HCEC 1CT (cell line): Measurements from ENCODE around the gene MUC13.

Experiments
- DNase-seq: peaks from one replicate; pipeline ENCODE4 v3.0.0-alpha.2; 2017

MUC13 gene

DNA sequence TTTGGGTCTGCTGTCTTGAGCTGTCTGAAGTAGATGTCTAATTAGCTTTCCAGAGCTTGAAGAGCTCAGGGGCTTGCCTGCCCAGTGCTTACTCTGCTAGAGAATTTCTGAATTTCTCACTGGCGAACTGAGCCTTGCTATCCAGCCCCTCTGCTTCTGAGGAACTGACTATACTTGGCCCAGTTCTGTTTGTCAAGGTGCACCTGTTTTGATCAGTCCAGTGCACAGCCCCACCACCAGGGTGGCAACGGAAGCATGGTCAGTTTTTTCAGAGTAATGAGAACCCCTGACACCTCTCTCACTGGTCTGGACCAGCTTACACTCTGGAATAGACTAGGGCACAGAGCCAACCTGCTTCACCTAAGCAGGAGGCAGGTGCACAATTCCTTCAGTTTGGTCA lies 72.5 kb downstream of the MUC13 start:
- no peak for DNase-seq

DNA sequence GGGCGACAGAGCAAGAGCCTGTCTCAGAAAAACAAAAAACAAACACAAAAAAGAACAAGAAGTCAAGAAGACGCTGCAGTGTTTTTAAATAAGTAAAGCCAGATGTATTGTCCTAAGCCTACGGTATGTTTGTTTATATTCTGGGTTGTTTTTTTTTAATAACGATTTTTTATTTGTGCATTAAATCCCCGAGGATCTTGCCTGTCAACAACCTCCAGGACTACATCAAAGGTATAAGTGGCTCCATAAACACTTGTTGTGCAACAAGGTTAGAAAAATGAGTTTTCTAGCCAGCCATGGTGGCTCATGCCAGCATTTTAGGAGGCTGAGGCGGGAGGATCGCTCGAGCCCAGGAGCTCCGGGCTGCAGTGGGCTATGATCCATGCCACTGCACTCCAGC lies 73.5 kb downstream of the MUC13 start:
- peak; percentile 13 for DNase-seq

DNA sequence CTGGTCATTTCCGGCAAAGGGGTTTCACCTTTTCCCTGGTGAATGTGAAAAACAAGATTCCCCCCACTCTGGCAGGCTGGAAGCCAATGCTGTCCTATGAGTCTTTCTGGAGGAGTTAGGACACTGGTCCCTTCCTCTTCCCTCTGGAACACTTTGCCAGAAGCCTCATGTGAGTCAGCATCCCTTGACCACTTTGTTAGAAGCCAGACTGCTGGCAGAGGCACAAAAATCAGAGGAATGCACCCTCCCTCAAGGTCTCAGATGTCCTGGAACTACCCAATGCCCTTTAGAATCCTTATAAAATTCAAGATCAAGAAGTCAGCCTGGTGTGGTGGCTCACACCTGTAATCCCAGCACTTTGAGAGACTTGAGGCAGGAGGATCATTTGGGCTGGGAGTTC lies 74.0 kb downstream of the MUC13 start:
- DNase-seq = peak; percentile 96

DNA sequence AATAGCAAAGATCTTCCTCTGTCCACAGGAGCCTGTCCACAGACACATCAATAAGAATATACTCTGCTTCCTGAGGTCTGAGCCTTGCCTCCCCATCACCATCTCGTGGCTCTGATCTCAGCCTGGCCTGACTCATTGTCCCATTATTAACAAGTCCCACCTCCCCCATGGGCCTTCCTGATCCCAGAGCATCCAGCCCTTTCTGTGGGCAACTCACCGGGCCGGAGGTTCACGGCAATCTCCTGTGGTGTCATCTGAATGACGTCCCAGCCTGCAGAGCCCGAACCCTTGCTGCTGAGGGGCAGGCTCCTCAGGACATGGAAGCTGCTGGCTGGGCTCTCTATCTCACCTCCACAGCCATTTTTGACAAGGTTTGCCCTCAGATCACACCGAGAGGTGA lies 75.5 kb downstream of the MUC13 start:
- peak; percentile 89 for DNase-seq

DNA sequence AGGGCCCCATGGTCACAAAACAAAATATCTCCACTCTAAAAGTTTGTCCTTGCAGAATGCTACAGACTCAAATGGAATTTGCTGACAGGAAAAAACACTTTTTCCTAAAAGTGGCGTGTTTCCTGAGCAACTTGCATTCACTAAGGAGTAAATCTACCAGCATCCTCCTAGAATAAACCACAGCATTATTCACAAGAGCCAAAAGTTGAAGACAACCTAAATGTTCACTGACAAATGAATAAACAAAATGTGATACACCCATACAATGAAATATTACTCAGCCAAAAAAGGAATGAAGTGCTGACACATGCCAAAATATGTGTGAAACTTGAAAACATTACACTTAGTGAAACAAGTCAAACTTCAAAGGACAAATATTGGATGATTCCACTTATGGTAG lies 76.3 kb downstream of the MUC13 start:
- peak; percentile 84 for DNase-seq

DNA sequence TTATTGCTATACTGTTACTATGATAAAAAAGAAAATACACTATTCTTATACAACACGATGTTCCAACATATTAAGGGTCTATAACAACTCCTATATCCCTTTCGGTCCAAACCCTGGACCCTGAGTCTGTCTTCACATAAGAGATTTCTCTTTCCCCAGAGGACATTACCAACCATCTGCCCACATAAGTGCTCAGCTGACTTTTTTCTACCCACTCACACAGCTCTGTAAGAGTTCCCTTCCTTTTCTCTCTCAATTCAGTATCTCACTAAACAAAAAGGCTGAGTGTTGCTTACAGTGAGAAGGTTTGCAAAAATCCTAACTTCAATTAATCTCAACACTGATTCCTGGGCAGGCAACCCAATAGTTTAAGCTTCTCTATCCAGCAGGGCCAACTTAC lies 77.9 kb downstream of the MUC13 start:
- no peak for DNase-seq
